ENCODE measurements around the gene L1CAM.

GRCh38 chrX:153934762-153935325 lies 48.9 kb upstream of the L1CAM start, which contains the start of gene NAA10:
- no peak for TF ChIP-seq EZH2 (IDR thresholded peaks at IDR 0.05)
- TF ChIP-seq POLR2AphosphoS5 (IDR thresholded peaks at IDR 0.05; ENCODE audit: borderline replicate concordance, low read depth, low read length), result peak; percentile 22; the same call in 1 of the 2 replicates
- no peak for TF ChIP-seq FOXP2 (optimal IDR thresholded peaks at IDR 0.05; ENCODE audit: control extremely low read depth, extremely low read length, insufficient read depth)

Data from SK-N-MC (cell line).